Smooth muscle cell (in vitro differentiated cells): Measurements from ENCODE around the gene LRSAM1. TPM values are rescaled to one million over a fixed set of nuclear protein-coding genes. Genes with fewer than 3 reads are reported as not detected.

Experiments
- DNase-seq: peaks from one replicate; lab custom pipeline; 2025; ENCODE audit not compliant: unreplicated experiment; lab: John Stamatoyannopoulos, UW
- H2AFZ ChIP-seq: fragments of 200-600 bp; sonication (generic); 2 replicates; pipeline ENCODE4 v1.6.0; 2016; ENCODE audit warnings: antibody characterized with exemption, low read depth, mild to moderate bottlenecking
- H3F3A ChIP-seq: fragments of 200-600 bp; sonication (generic); 2 replicates; pipeline ENCODE4 v1.6.0; 2017; ENCODE audit warnings: antibody characterized with exemption, low read depth
- H3K27ac ChIP-seq: fragments of 200-600 bp; sonication (generic); 2 replicates; pipeline ENCODE4 v1.5.1; 2016; ENCODE audit warnings: low read depth, mild to moderate bottlenecking
- H3K27me3 ChIP-seq: fragments of 200-600 bp; sonication (generic); 2 replicates; pipeline ENCODE4 v1.6.1; 2016; ENCODE audit warnings: low read depth, mild to moderate bottlenecking
- H3K36me3 ChIP-seq: fragments of 200-600 bp; sonication (generic); 2 replicates; pipeline ENCODE4 v1.5.1; 2016; ENCODE audit warnings: low read depth
- H3K4me1 ChIP-seq: fragments of 200-600 bp; sonication (generic); 2 replicates; pipeline ENCODE4 v1.5.1; 2016; ENCODE audit warnings: low read depth
- H3K4me2 ChIP-seq: fragments of 200-600 bp; sonication (generic); 2 replicates; pipeline ENCODE4 v1.6.0; 2016; ENCODE audit warnings: mild to moderate bottlenecking
- H3K4me3 ChIP-seq: fragments of 200-600 bp; sonication (generic); 2 replicates; pipeline ENCODE4 v1.5.1; 2016; ENCODE audit warnings: mild to moderate bottlenecking
- H3K79me2 ChIP-seq: fragments of 200-600 bp; sonication (generic); 2 replicates; pipeline ENCODE4 v1.6.0; 2016; ENCODE audit warnings: low read depth, mild to moderate bottlenecking
- H3K9ac ChIP-seq: fragments of 200-600 bp; sonication (generic); 2 replicates; pipeline ENCODE4 v1.6.0; 2016; ENCODE audit warnings: low read depth
- H3K9me3 ChIP-seq: fragments of 200-600 bp; sonication (generic); replicated peaks from 2 replicates; pipeline ENCODE4 v1.5.1; 2016; ENCODE audit warnings: low read depth
- H4K20me1 ChIP-seq: fragments of 200-600 bp; sonication (generic); 2 replicates; pipeline ENCODE4 v1.6.0; 2016; ENCODE audit warnings: low read depth
- CTCF ChIP-seq: fragments of 200-600 bp; sonication (generic); IDR thresholded peaks from 2 replicates; pipeline ENCODE4 v1.5.1; 2017; ENCODE audit warnings: borderline replicate concordance, mild to moderate bottlenecking, antibody characterized with exemption; ENCODE audit not compliant: insufficient read depth, poor library complexity, severe bottlenecking
- WGBS: methylation state at CpG from one replicate; pipeline ENCODE4 v1.1.7; 2016; ENCODE audit warnings: low lambda C conversion rate; 5-methylcytosine and 5-hydroxymethylcytosine counted together
- polyA plus RNA-seq: library from polyadenylated mRNA; unstranded; fragments of >200 nt; fragmentation: Nextera tagmentation; extraction: Ambion mirVana; gene quantifications from 2 replicates; pipeline ENCODE4 v1.2.1, GENCODE V29; 2016
- total RNA-seq: library from RNA; depleted of rRNA; stranded (reverse); fragments of >200 nt; gene quantifications from 2 replicates; pipeline ENCODE4 v1.2.3, GENCODE V29; 2014

Gene LRSAM1
- total and polyA plus RNA-seq, 2 experiments from 2014 or later = 10.5 to 27.0 TPM

- Histone ChIP-seq H3K4me3 (no peak overlapping the region), H3K4me1 (peaks cover 9% of the 10 kb centered on the region), H4K20me1 (peaks cover 54% of the 10 kb centered on the region), H3K79me2 (peaks cover 70% of the 10 kb centered on the region), H3F3A (peaks cover 8% of the 10 kb centered on the region), H3K27ac (no peak overlapping the region), H2AFZ (no peak overlapping the region), H3K27me3 (no peaks in the 10 kb centered on the region), H3K9me3 (no peaks in the 10 kb centered on the region), H3K36me3 (peaks cover 3% of the 10 kb centered on the region), H3K9ac (no peak overlapping the region), H3K4me2 (no peak overlapping the region)
- no peak for TF ChIP-seq CTCF
- WGBS = 83% methylated on average over 3 of the region's 3 CpGs
- no peak for DNase-seq
These were observed 23.0 kb upstream of the LRSAM1 start for GRCh38 chr9:127428348-127428747.

- Histone ChIP-seq H3K4me2 (no peak overlapping the region), H2AFZ (no peak overlapping the region), H3K4me3 (no peak overlapping the region), H3K27me3 (no peaks in the 10 kb centered on the region), H3K9ac (no peak overlapping the region), H4K20me1 (peaks cover 55% of the 10 kb centered on the region), H3K4me1 (peaks cover 3% of the 10 kb centered on the region), H3K79me2 (peaks cover 59% of the 10 kb centered on the region), H3F3A (no peaks in the 10 kb centered on the region), H3K27ac (no peak overlapping the region), H3K36me3 (peaks cover 16% of the 10 kb centered on the region), H3K9me3 (no peaks in the 10 kb centered on the region)
- no peak for DNase-seq
- WGBS = 97% methylated on average over 8 of the region's 8 CpGs
- no peak for TF ChIP-seq CTCF
These were observed 20.9 kb upstream of the LRSAM1 start for GRCh38 chr9:127430415-127430814.

GRCh38 chr9:127437497-127438264, 13.6 kb upstream of the LRSAM1 start:
- WGBS = 89% methylated on average over 12 of the region's 12 CpGs
- H3K9ac ChIP-seq = no peak overlapping the region
- TF ChIP-seq CTCF = no peak
- peaks cover 12% of the 10 kb centered on the region for H4K20me1 ChIP-seq
- H2AFZ ChIP-seq = no peak overlapping the region
- H3K4me2 ChIP-seq = no peak overlapping the region
- H3K27me3 ChIP-seq = no peaks in the 10 kb centered on the region
- H3K36me3 ChIP-seq = peaks cover 24% of the 10 kb centered on the region
- H3K4me3 ChIP-seq = no peak overlapping the region
- no peak for DNase-seq
- H3K27ac ChIP-seq = no peak overlapping the region
- H3K9me3 ChIP-seq = no peaks in the 10 kb centered on the region
- no peaks in the 10 kb centered on the region for H3K4me1 ChIP-seq
- H3F3A ChIP-seq = no peaks in the 10 kb centered on the region
- H3K79me2 ChIP-seq = peaks cover 5% of the 10 kb centered on the region

GRCh38 chr9:127438394-127438793, 12.9 kb upstream of the LRSAM1 start:
- Histone ChIP-seq H3K4me2 (no peak overlapping the region), H3K9ac (no peak overlapping the region), H3K27me3 (no peaks in the 10 kb centered on the region), H3K9me3 (no peaks in the 10 kb centered on the region), H2AFZ (no peak overlapping the region), H3K36me3 (peaks cover 21% of the 10 kb centered on the region), H4K20me1 (peaks cover 5% of the 10 kb centered on the region), H3K79me2 (no peaks in the 10 kb centered on the region), H3K4me3 (no peak overlapping the region), H3K27ac (no peak overlapping the region), H3K4me1 (no peaks in the 10 kb centered on the region), H3F3A (no peaks in the 10 kb centered on the region)
- WGBS = 82% methylated on average over 9 of the region's 9 CpGs
- TF ChIP-seq CTCF = peak; percentile 15
- DNase-seq = no peak
